Measurements from ENCODE around the gene CDRT4.
"Not testable (repeated sequence)": the region's sequence is repeated elsewhere in the genome, so short reads cannot be mapped to it uniquely, and the experiment has no call there.

CDRT4 gene

DNA sequence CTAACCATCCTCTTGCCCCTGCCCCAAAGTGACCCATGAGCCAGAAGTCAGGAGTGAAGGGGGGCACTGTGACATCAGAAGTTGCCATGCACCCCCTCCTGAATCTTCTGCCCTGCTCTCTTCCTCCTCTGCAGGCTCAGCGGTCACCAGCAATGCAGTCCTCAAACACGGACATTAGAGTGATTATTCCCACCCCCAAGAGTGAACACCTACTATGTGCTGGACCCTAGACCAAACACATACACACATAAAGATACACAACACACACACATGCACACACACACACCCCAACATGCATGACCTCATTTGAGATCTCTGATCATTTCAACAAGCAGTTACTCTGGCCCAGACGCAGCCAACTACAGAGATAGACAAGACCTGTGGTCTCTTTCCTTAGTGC, at the start of gene CDRT4:
CDRT4 (minus strand) TSS at position 30 of the 400 bp plus-strand sequence. CDS start 27,383 bp downstream, outside the sequence.
- DNase-seq, result no peak

DNA sequence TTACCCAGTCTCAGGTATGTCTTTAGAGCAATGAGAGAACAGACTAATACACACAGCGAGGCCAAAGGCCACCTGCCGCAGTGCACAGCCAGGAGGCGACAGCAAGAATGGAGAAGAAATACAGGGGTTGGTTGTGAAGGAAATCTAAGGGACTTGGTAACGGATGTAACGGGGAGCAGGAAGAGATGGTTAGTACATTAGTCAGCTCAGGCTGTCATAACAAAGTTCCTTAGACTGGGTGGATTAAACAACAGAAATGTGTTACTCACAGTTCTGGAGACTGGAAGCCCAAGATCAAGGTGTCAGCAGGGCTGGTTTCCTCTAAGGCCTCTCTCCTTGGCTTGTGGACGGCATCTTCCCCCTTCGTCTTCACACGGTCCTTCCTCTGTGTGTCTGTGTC, 48.7 kb upstream of the CDRT4 start:
- DNase-seq, result no peak

DNA sequence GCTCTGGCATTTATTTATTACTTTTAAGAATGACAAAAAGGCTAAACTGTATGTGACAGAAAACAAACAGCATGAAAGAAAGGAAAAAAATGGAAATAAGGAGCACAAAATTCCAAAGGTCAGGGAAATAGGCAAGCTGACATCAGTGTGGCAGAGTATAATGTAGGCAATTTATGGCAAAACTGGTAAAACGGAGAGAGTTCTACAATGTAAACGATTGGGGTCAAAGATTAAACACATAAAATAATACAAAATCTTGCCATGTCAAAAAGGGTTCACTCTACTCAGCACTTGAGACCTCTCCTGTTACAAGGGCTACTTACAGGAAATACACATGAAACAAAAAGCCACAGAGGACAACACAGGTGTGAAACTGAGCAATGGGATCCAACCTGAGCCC, 47.0 kb upstream of the CDRT4 start:
- DNase-seq, result no peak

DNA sequence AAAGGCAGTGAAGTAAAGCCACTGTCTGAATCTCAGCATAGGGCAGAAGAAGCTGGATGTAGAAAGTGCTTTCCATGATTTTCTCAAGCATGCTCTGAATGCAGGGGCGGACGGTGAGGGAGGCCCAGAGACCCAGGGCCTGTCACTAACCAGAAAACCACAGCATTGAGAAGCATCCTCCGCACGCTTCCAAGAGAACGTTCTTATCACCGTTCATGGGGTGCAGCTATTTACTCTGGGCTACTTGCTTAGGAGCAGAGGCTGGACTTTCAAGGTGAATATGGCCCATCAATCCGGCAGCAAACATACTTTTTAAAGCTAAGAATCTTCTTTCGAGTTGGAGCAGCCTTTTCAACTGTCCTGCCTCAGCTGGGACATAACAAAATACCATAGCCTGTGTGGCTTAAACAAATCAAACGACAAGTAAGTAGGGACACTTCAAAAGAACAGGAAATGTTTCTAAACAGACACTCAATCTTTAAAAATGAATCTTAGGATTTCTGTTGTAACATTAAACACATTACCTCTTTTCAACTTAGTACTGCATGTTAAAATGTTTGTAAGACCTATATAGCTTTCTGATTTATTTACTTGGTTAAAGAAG, 46.5 kb upstream of the CDRT4 start:
- DNase-seq, result peak in 1 of 56 donors; percentile 23

DNA sequence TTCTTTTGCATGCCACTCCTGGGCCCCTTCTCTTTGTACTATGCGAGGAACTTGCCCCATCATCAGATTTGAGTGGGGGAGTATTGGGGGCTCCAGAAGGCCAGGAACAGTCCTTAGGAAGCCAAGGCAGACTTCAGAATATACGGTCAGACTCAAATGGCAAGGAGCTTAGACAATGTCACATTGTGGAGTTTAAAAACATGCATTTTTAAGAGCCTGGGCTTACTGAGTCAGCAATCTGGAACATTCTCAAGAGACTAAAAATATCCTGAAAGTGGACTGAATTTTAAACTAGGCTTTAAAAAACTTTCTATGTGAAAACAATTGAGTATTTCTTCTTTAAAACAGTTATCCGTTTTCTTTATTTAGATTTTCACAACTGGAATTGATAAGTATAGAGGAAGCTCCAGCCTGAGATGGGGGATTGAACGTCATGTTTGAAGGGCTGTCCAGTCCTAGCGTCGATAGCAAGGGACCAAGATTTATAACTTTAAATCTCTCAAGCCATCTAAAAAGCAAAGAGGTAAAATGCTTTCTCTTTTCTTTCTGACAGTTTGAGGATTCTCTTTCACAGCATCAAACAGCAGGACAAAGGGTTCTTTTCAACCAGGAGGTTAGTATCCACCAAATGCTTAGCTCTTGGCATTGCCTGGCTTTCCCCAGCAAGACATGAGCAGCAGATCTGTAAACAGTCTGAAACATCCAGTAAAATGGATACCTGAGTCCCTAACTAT, 45.8 kb upstream of the CDRT4 start:
- peak in 14 of 56 donors; percentile 9 to 55 (median 27) for DNase-seq

DNA sequence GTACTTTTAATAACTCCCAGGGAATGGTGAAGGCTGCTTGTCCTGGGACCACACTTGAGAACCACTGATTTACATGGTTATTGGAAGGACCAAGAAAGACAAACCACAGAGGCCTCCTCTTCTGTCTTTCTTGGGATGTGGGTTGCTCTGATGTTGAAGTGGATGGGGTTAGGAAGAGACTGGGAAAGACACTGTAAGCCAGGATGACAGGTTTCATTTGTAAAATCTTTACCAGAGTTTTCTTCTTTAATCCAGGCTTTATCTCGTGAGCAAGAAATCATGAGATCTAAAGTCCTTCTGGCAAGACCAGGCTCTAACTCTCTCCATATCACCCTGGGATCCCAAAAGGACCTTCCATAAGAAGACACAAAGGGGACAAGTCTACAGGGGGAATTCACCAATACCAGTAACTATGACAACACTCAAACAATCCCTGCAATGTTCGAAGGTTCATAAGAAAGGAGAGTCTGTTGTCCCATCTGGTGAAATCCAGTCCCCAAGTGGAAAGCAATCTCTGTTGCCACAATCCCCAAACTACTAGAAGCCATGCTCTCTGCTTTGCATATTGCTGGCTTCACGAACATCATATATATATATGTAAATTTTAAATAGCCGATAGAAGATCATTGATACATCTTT, 44.8 kb upstream of the CDRT4 start:
- DNase-seq, result no peak

DNA sequence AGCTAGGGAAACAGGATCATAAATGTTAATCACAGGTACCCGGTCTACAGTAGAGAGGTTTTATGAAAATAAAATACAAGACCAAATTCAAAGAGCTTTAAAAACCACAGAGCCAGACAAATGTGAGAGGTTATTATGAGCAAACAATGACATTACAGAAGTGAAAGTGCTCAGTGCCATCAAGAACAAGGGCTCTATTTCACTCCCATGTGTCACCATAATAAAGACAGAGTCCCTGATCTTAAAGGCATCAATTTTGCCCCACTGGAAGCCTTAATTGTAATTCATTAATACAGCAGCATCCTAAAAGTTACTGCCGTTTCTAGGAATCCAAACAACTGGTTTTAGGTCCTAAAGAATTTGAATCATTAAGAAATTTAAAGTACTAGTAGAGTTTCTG, 43.7 kb upstream of the CDRT4 start:
- DNase-seq, result no peak

DNA sequence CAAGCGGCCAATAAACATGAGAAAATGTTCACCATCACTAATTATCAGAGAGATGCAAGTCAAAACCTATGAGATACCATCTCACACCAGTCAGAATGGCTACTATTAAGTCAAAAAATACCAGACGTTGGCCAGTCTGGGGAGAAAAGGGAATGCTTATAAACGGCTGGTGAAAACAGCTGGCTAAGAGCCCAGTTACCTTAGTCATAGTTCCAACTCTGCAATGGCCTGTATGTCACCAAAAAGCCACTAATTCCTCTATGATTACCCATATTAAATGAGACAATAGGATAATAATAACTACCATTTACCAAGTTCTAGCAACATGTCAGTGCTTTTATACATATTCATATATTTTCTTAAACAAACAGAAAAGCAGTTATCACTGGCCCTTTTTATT, 42.9 kb upstream of the CDRT4 start:
- peak in 1 of 56 donors; percentile 33 for DNase-seq

DNA sequence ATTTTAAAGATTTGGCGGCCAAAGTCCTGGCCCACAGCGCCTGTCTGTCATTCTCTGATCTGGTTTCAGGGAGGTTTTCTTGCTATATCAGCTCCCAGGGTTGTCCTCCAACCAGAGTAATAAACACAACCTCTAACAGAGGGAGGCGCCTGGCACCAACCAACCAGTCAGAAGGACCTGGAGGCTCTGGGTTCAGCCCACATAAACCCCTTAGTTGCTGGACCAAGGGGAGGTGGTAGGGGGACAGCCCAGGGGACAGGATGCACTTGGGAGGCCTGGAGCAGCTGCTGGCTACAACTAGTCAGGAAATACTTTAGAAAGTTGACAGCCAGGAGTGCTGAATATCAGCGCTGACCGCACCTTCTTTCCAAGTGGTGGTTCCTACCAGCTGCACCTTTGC, 41.7 kb upstream of the CDRT4 start:
- no peak for DNase-seq

DNA sequence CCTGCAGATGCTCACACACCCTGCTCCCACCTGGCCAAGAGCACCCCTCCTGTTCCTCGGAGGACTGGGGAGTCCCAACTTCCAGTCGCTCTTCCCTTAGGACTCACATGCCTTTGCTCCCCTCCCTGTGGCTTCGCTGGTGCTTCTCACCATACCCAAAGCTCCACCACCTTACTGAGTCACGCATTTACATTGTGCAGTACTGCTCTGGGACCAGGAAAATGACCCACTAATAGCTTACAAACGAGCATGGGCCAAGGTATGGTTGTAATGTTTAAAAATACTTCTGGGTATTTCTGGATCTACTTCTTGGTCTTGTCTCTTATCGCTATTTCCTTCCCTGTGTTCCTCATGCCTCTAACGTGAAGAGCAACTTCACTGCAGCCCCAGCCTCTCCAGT, 41.0 kb upstream of the CDRT4 start:
- DNase-seq, result no peak

DNA sequence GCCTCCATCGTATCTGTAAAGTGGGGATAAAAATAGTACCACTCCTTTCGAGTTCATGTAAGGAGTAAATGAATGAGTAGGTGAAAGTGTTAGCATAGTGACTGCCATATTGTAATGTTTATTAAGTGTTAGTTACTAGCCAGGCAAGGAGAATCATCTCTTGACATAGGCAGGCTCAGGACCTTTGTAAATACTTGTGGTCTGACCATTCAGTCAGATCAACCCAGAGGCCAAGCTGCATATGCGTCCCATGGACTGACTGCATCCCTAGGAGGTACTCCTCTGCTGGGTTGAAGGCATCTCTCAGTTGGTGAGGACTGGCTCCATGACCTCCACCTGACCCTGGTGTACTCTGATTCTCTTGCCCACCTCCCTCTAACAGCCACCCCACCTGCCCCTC, 40.5 kb upstream of the CDRT4 start:
- no peak for DNase-seq

DNA sequence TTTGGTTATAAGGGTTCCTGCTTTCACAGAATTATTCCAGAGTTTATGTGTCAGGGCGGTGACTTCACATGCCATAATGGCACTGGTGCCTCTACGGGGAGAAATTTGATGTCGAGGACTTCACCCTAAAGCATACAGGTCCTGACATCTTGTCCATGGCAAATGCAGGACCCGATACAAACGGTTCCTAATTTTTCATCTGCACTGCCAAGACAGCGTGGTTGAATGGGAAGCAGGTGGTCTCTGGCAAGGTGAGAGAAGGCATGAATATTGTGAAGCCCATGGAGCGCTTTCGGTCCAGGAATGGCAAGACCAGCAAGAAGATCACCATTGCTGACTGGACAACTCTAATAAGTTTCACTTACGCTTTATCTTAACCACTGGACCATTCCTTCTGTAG, 39.6 kb upstream of the CDRT4 start:
- DNase-seq, result no peak

DNA sequence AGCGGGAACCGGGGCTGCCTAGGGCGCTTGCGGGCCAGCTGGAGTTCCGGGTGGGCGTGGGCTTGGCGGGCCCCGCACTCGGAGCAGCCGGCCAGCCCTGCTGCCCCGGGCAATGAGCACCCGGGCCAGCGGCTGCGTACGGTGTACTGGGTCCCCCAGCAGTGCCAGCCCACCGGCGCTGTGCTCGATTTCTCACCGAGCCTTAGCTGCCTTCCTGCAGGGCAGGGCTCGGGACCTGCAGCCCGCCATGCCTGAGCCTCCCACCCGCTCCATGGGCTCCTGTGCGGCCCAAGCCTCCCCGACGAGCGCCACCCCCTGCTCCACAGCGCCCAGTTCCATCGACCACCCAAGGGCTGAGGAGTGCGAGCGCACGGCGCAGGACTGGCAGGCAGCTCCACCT, 38.3 kb upstream of the CDRT4 start:
- not testable (repeated sequence) for DNase-seq

DNA sequence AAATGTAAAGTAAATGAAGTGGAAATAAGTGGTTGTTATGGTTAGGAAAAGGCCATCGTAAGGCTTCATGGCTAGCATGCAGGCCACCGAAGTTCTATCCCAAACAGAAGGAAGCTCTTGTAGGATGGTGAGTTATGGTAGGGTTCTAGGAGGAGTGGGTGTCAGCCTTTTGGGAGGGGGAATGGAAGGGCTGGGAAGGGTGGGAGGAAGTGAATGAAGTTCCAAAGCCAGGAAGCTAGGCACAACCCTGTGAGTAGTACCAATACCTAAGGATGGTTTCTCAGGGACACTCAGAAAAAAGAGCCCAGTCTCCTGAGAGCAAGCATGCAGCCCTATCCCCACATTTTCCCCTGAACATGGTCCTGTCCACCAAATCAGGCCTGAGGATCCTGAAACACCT, 36.3 kb upstream of the CDRT4 start:
- DNase-seq, result no peak

DNA sequence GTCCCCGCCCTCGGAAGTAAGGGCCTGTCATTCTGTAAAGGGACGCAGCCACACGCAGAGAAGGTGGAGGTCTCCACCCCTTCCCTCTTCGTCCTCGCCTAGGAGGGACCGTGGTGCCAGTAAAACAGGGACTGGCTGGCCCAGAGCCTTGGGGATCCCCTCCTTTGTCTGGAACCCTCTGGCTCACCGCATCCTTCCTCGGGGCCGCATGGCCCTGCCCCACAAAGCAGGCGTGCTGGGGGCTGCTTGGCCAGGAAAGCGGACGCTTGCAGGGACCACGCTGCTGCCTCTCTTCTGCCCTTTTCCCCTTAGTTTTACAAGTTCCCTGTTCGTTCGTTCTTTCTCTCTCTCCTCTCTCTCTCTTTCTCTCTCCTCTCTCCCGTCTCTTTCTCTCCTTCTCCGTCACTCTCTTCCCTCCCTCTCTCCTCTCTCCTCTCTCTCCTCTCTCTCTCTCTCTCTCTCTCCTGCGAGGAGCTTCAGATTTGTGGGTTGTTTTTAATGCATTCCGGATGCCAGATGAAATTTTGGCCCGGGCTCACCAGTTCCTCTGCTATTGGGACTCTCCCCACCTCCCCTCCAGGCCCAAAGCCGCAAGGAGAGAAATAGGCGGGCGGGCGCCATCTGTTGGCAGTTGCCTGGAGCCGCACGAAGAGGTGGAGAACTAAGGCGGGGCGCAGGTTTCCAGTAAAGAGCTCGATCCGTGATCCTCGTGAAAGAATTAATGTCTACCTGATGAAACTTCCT, 35.1 kb upstream of the CDRT4 start:
- DNase-seq, result peak in 55 of 56 donors; percentile 11 to 91 (median 74)

DNA sequence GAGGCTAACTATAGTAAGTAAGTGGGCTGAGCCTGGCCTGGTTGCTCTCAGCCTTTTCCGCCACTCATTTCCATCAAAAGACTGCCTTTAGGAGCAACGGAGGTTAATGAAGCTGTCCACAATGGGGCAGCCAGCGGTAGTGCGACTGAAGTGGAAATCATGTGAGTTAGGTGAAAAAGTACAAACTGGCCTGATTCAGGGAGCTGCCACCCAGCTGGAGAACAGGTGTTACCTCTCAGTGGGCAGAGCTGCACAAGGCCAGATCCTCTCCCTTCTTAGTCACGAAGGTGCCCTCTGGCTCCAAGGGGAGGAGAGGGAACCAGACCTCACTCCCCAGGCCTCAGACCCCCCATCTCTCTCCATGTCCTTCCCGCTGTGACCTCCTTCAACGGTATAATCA, 34.4 kb upstream of the CDRT4 start:
- DNase-seq, result no peak

DNA sequence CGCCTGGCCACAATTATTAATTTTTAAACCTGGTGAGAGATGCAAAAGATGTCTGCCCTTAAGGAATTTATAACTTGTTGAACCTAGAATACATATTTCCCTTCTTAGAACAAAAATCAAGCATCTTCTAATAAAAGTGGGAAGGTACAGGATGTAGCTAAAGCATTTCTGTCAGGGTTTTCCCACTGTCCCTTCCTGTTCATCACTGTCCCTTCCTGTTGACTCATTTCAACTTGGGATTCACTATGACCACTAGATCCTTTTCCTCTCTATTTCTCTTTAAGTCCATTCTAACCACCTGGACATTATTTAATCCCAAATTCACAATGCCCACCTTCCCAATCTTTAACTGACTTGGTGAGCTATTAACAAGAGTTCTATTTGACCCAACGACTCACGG, 33.9 kb upstream of the CDRT4 start:
- no peak for DNase-seq

DNA sequence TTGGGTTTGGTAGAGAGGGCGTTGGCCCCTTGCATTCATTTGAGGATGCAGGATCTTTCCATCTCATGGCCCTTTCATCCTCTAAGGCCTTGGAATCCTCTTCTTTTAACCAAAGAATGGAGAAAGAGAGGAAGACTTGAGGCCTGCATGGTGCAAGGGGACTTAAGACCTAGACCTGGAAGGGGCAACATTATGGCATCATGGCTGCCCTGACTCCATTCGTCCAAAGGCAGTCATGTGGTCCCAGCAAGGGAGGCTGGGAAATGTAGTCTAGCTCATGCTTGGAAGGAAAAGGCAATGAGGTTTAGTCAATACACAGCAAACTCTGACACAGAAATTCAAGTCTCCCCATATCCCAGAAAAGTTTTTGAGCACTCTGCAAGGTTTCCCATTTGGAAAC, 30.7 kb upstream of the CDRT4 start:
- peak in 6 of 56 donors; percentile 4 to 28 (median 16) for DNase-seq

DNA sequence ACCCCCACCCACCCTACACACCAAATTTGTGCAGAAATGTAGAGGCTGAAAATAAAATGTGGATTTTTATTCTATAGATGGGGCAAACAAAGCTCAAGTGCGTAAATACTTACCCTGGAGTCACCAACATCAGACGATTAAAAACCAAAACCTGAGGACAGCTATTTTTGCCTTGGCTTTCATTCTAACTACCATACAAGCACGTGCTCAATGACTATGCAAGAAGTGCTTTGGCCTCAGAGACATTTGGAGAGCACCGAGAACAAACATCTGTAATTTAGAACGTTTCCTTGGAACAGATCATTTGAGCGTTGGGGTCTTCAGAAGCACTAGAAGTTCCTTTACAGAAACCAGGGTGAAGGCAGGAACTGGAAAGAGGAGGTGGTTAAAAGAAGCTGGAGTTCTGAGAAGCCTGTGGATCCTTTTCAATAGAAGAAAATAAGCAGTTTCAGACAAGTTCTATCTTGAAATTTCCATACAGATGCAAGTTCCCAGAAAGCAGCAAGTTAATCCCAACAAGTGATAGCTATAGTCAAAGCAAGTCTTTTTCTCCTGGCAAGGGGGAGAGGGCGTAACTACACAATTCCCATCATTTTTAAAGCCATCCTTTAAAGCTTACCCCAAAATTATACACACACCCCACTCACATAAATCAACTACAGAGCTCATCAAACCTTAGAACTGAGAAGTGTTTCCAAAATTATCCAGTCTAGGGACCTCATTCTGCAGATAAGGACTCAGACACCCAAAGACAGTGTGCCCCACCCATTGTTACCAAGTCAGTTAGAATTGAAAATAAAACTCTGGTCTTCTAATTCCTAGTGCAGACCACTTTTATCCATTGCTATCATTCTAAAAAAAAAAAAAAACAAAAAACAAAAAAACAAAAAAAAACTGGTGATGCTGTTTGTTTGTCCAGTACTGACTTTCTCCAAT, 29.6 kb upstream of the CDRT4 start:
- DNase-seq, result no peak

DNA sequence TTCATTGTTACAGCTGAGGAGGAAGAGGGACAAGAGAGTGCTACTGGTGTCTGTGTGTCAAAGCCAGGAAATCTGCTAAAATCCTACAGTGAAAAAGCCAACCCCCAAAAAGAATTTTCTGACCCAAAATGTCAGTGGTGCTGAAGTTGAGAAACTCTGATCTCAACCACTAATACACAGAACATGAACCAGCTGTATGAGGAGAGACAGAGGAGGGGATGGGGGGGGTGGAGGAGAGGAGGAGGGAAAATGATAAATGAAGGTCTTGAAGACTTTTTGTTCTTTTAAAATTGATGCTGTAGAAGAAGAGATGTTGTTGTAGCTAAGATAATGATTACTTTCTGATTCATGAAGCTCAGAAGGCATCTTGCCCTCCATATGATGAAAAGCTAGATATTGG, 27.4 kb upstream of the CDRT4 start:
- DNase-seq, result peak in 4 of 56 donors; percentile 4 to 26 (median 19)

DNA sequence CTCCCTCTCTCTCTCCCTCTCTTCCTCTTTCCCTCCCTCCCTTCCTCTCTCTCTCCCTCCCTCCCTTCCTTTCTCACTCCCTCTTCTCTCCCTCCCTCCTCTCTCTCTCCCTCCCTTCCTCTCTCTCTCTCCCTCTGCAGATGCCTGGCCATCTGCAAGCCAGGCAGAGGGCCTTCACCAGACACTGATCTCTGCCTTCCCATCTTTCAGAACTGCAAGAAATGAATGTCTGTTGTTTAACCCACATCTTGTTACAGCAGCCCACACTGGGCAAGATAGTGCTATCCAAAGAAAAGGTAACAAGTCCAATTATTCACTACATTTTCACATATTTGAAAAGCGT, 26.2 kb upstream of the CDRT4 start:
- no peak for DNase-seq
